HEK293 (cell line): ENCODE data around the gene CCAR1.

Experiments used
- CTCF ChIA-PET: fragments of 350-600 bp; formaldehyde crosslinking; extraction: SDS; loops from one replicate; lab custom pipeline; 2021; ENCODE audit warnings: antibody characterized with exemption; lab: Yijun Ruan, JAX
- POLR2A ChIA-PET: fragments of 300-600 bp; formaldehyde crosslinking; extraction: SDS; loops from one replicate; lab custom pipeline; 2020; ENCODE audit warnings: antibody characterized with exemption, inconsistent platforms; lab: Yijun Ruan, JAX
- H3K27ac ChIP-seq: fragments of 200-500 bp; sonication (Bioruptor generic); 2 replicates; pipeline ENCODE4 v1.5.1; 2014; ENCODE audit warnings: low read depth, low read length, control low read depth, inconsistent platforms; ENCODE audit errors: extremely low read depth
- H3K36me3 ChIP-seq, 2 experiments: fragments of 200-500 bp in 1 of 2; sonication (Bioruptor generic) in 1 of 2; 1 replicate in 1 of 2; 2 replicates in 1 of 2; pipeline ENCODE4 v1.5.1; 2014 to 2017; ENCODE audit warnings: inconsistent platforms in 2 of 2, low read length in 2 of 2; ENCODE audit not compliant: control insufficient read depth in 2 of 2, insufficient read depth in 1 of 2
- H3K4me1 ChIP-seq: fragments of 200-500 bp; sonication (Bioruptor generic); 2 replicates; pipeline ENCODE4 v1.5.1; 2014; ENCODE audit warnings: mild to moderate bottlenecking, low read length, inconsistent platforms; ENCODE audit not compliant: control insufficient read depth, insufficient read depth
- H3K4me3 ChIP-seq: 2 replicates; pipeline ENCODE4 v1.5.1; 2011; ENCODE audit warnings: low read depth, mild to moderate bottlenecking, control low read depth, low read length, moderate library complexity
- H3K9me3 ChIP-seq: fragments of 200-500 bp; sonication (Bioruptor generic); 2 replicates; pipeline ENCODE4 v1.5.1; 2014; ENCODE audit warnings: low read depth, low read length, inconsistent platforms; ENCODE audit not compliant: control insufficient read depth, insufficient read depth
- ELK4 ChIP-seq: IDR thresholded peaks from 2 replicates; pipeline ENCODE4 v1.6.1; 2011; ENCODE audit warnings: mild to moderate bottlenecking, low read depth, low read length, borderline replicate concordance
- GLIS2 ChIP-seq: fragments of 450-650 bp; formaldehyde crosslinking; IDR thresholded peaks from 2 replicates; pipeline ENCODE4 v1.5.1; 2016; ENCODE audit warnings: missing biosample characterization, missing genetic modification characterization
- KLF10 ChIP-seq: fragments of 450-650 bp; IDR thresholded peaks from 2 replicates; pipeline ENCODE4 v1.5.1; 2018; ENCODE audit warnings: missing biosample characterization, mild to moderate bottlenecking, missing genetic modification characterization
- KLF16 ChIP-seq: fragments of 450-650 bp; formaldehyde crosslinking; IDR thresholded peaks from 2 replicates; pipeline ENCODE4 v1.5.1; 2017; ENCODE audit warnings: missing biosample characterization, missing genetic modification characterization
- MEIS1 ChIP-seq: sonication (generic); formaldehyde crosslinking; IDR thresholded peaks from 2 replicates; pipeline ENCODE4 v1.8.1; 2022; ENCODE audit warnings: missing genetic modification reagents, mild to moderate bottlenecking, borderline replicate concordance
- SCRT2 ChIP-seq: fragments of 450-650 bp; formaldehyde crosslinking; IDR thresholded peaks from 2 replicates; pipeline ENCODE4 v1.5.1; 2016; ENCODE audit warnings: missing biosample characterization, missing genetic modification characterization
- SETDB1 ChIP-seq: IDR thresholded peaks from one replicate; pipeline ENCODE4 v1.6.1; 2017; ENCODE audit warnings: mild to moderate bottlenecking, low read length, moderate library complexity, mixed read lengths; ENCODE audit not compliant: insufficient read length
- ZBTB8A ChIP-seq: fragments of 450-650 bp; formaldehyde crosslinking; IDR thresholded peaks from 2 replicates; pipeline ENCODE4 v1.5.1; 2016; ENCODE audit warnings: missing biosample characterization, missing genetic modification characterization
- ZIC2 ChIP-seq: fragments of 450-650 bp; formaldehyde crosslinking; IDR thresholded peaks from 2 replicates; pipeline ENCODE4 v1.5.1; 2016; ENCODE audit warnings: missing biosample characterization, missing genetic modification characterization
- ZNF184 ChIP-seq: fragments of 450-650 bp; IDR thresholded peaks from 2 replicates; pipeline ENCODE4 v1.5.1; 2018; ENCODE audit warnings: missing biosample characterization, mild to moderate bottlenecking, missing genetic modification characterization
- ZNF211 ChIP-seq: fragments of 450-650 bp; formaldehyde crosslinking; IDR thresholded peaks from 2 replicates; pipeline ENCODE4 v1.5.1; 2016; ENCODE audit warnings: low read depth, missing biosample characterization, missing genetic modification characterization
- ZNF223 ChIP-seq: fragments of 450-650 bp; formaldehyde crosslinking; IDR thresholded peaks from 2 replicates; pipeline ENCODE4 v1.5.1; 2016; ENCODE audit warnings: missing biosample characterization, missing genetic modification characterization
- ZNF266 ChIP-seq: fragments of 450-650 bp; formaldehyde crosslinking; IDR thresholded peaks from 2 replicates; pipeline ENCODE4 v1.5.1; 2016; ENCODE audit warnings: missing biosample characterization, missing genetic modification characterization, low read depth
- ZNF292 ChIP-seq: fragments of 450-650 bp; formaldehyde crosslinking; IDR thresholded peaks from 2 replicates; pipeline ENCODE4 v1.5.1; 2016; ENCODE audit warnings: low read depth, missing biosample characterization, missing genetic modification characterization, borderline replicate concordance
- ZNF335 ChIP-seq: fragments of 450-650 bp; formaldehyde crosslinking; conservative IDR thresholded peaks from 2 replicates; pipeline ENCODE4 v1.5.1; 2016; ENCODE audit warnings: missing biosample characterization, missing genetic modification characterization
- ZNF366 ChIP-seq: fragments of 450-650 bp; formaldehyde crosslinking; conservative IDR thresholded peaks from 2 replicates; pipeline ENCODE4 v1.5.1; 2016; ENCODE audit warnings: missing biosample characterization, missing genetic modification characterization
- ZNF391 ChIP-seq: fragments of 450-650 bp; formaldehyde crosslinking; IDR thresholded peaks from 2 replicates; pipeline ENCODE4 v1.5.1; 2016; ENCODE audit warnings: low read depth, missing biosample characterization, missing genetic modification characterization, borderline replicate concordance
- ZNF398 ChIP-seq: fragments of 450-650 bp; formaldehyde crosslinking; IDR thresholded peaks from 2 replicates; pipeline ENCODE4 v1.5.1; 2017; ENCODE audit warnings: missing biosample characterization, missing genetic modification characterization
- ZNF571 ChIP-seq: fragments of 450-650 bp; formaldehyde crosslinking; IDR thresholded peaks from 2 replicates; pipeline ENCODE4 v1.5.0; 2017; ENCODE audit warnings: missing biosample characterization, missing genetic modification characterization
- ZNF600 ChIP-seq: fragments of 450-650 bp; formaldehyde crosslinking; IDR thresholded peaks from 2 replicates; pipeline ENCODE4 v1.5.1; 2016; ENCODE audit warnings: missing biosample characterization, missing genetic modification characterization
- ZNF692 ChIP-seq: fragments of 450-650 bp; formaldehyde crosslinking; IDR thresholded peaks from 2 replicates; pipeline ENCODE4 v1.5.1; 2016; ENCODE audit warnings: missing biosample characterization, missing genetic modification characterization
- ZNF830 ChIP-seq: fragments of 450-650 bp; IDR thresholded peaks from 2 replicates; pipeline ENCODE4 v1.5.0; 2018; ENCODE audit warnings: missing biosample characterization, missing genetic modification characterization, low read depth, mild to moderate bottlenecking, moderate library complexity
- TF ChIP-seq, protein P1 (sequence below): fragments of 450-650 bp; formaldehyde crosslinking; IDR thresholded peaks from 2 replicates; pipeline ENCODE4 v1.5.1; 2017; ENCODE audit warnings: missing biosample characterization, missing genetic modification characterization
- TF ChIP-seq, protein P2 (sequence below): fragments of 450-650 bp; formaldehyde crosslinking; IDR thresholded peaks from 2 replicates; pipeline ENCODE4 v1.5.1; 2016; ENCODE audit warnings: missing biosample characterization, missing genetic modification characterization
- TF ChIP-seq, protein P3 (sequence below): fragments of 450-650 bp; formaldehyde crosslinking; optimal IDR thresholded peaks from 2 replicates; pipeline ENCODE3; 2016; ENCODE audit warnings: missing biosample characterization, mild to moderate bottlenecking, missing genetic modification characterization
- TF ChIP-seq, protein P4 (sequence below): fragments of 450-650 bp; formaldehyde crosslinking; IDR thresholded peaks from 2 replicates; pipeline ENCODE4 v1.5.1; 2016; ENCODE audit warnings: missing biosample characterization, missing genetic modification characterization

CCAR1 gene

GRCh38 chr10:68720793-68721672 lies at the start of gene CCAR1:
CCAR1 (plus strand) TSS chr10:68721239; CDS start chr10:68722505, 1,266 bp downstream.
- Histone ChIP-seq H3K4me1 (no peaks in the 10 kb centered on the region; the same call in 1 of the 2 replicates), H3K4me3 (peak within 1 kb of the TSS; percentile 97), H3K27ac (peak within 1 kb of the TSS; percentile 80), H3K36me3 (peaks cover 28 to 29% of the 10 kb centered on the region in 2 experiments; a peak in 2 of 3 replicates), H3K9me3 (no peaks in the 10 kb centered on the region)
- CTCF ChIA-PET, result no interaction called here
- POLR2A ChIA-PET, result interaction anchor here (0.7 to 1.5 kb wide), 5 partner anchors 9 to 161 kb away, joined by 3 to 6 read pairs (median 4); partner anchors contain the start of gene TET1
- TF ChIP-seq SETDB1, result no peak
- no peak for TF ChIP-seq ZNF211 (tag by site-specific recombination)
- peak; percentile 80 for TF ChIP-seq ZNF600 (tag by site-specific recombination)
- no peak for TF ChIP-seq MEIS1 (CRISPR knock-in tag)
- no peak for TF ChIP-seq ZNF184 (tag by site-specific recombination)
- peak; percentile 96 for TF ChIP-seq SCRT2 (tag by site-specific recombination)
- TF ChIP-seq, protein P1, sequence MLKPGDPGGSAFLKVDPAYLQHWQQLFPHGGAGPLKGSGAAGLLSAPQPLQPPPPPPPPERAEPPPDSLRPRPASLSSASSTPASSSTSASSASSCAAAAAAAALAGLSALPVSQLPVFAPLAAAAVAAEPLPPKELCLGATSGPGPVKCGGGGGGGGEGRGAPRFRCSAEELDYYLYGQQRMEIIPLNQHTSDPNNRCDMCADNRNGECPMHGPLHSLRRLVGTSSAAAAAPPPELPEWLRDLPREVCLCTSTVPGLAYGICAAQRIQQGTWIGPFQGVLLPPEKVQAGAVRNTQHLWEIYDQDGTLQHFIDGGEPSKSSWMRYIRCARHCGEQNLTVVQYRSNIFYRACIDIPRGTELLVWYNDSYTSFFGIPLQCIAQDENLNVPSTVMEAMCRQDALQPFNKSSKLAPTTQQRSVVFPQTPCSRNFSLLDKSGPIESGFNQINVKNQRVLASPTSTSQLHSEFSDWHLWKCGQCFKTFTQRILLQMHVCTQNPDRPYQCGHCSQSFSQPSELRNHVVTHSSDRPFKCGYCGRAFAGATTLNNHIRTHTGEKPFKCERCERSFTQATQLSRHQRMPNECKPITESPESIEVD (tag by site-specific recombination), result no peak
- peak; percentile 91 for TF ChIP-seq ZNF398 (tag by site-specific recombination)
- TF ChIP-seq KLF16 (tag by site-specific recombination), result peak; percentile 70
- TF ChIP-seq KLF10 (tag by site-specific recombination), result peak; percentile 11; the same call in 1 of the 2 replicates
- TF ChIP-seq GLIS2, result peak; percentile 64; the same call in 1 of the 2 replicates
- TF ChIP-seq, protein P2, sequence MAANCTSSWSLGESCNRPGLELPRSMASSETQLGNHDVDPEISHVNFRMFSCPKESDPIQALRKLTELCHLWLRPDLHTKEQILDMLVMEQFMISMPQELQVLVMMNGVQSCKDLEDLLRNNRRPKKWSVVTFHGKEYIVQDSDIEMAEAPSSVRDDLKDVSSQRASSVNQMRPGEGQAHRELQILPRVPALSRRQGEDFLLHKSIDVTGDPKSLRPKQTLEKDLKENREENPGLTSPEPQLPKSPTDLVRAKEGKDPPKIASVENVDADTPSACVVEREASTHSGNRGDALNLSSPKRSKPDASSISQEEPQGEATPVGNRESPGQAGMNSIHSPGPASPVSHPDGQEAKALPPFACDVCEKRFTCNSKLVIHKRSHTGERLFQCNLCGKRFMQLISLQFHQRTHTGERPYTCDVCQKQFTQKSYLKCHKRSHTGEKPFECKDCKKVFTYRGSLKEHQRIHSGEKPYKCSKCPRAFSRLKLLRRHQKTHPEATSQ, result peak; percentile 51; the same call in 1 of the 2 replicates
- TF ChIP-seq ZNF692, result peak; percentile 50; the same call in 1 of the 2 replicates
- TF ChIP-seq ZIC2 (tag by site-specific recombination), result peak; percentile 40; the same call in 1 of the 2 replicates
- TF ChIP-seq ZNF366 (tag by site-specific recombination), result peak; percentile 95
- peak; percentile 42; the same call in 1 of the 2 replicates for TF ChIP-seq ZBTB8A (tag by site-specific recombination)
- no peak for TF ChIP-seq ZNF223 (tag by site-specific recombination)
- TF ChIP-seq ZNF335 (tag by site-specific recombination), result peak; percentile 96
- no peak for TF ChIP-seq ELK4
- TF ChIP-seq, protein P3, sequence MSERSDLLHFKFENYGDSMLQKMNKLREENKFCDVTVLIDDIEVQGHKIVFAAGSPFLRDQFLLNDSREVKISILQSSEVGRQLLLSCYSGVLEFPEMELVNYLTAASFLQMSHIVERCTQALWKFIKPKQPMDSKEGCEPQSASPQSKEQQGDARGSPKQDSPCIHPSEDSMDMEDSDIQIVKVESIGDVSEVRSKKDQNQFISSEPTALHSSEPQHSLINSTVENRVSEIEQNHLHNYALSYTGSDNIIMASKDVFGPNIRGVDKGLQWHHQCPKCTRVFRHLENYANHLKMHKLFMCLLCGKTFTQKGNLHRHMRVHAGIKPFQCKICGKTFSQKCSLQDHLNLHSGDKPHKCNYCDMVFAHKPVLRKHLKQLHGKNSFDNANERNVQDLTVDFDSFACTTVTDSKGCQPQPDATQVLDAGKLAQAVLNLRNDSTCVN (tag by site-specific recombination), result peak; percentile 90
- TF ChIP-seq ZNF266 (tag by site-specific recombination), result no peak
- peak; percentile 47; the same call in 1 of the 2 replicates for TF ChIP-seq ZNF391 (tag by site-specific recombination)
- TF ChIP-seq ZNF571 (tag by site-specific recombination), result no peak
- TF ChIP-seq, protein P4, sequence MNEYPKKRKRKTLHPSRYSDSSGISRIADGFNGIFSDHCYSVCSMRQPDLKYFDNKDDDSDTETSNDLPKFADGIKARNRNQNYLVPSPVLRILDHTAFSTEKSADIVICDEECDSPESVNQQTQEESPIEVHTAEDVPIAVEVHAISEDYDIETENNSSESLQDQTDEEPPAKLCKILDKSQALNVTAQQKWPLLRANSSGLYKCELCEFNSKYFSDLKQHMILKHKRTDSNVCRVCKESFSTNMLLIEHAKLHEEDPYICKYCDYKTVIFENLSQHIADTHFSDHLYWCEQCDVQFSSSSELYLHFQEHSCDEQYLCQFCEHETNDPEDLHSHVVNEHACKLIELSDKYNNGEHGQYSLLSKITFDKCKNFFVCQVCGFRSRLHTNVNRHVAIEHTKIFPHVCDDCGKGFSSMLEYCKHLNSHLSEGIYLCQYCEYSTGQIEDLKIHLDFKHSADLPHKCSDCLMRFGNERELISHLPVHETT (tag by site-specific recombination), result no peak; the same call in 1 of the 2 replicates
- TF ChIP-seq ZNF830 (tag by site-specific recombination), result no peak
- TF ChIP-seq ZNF292 (tag by site-specific recombination), result no peak
